A549 treated with AZD2906 at 1 μM for 4 hours (cell line): ENCODE data around the gene CYP4Z1. TPM values are rescaled to one million over a fixed set of nuclear protein-coding genes. Genes with fewer than 3 reads are reported as not detected.

Experiments used
- total RNA-seq: library from RNA; stranded (reverse); fragments of 200-300 nt; extraction: Qiagen RNA extraction; gene quantifications from 5 replicates; pipeline ENCODE4 v1.2.3, GENCODE V29; 2022

CYP4Z1 gene, protein sequence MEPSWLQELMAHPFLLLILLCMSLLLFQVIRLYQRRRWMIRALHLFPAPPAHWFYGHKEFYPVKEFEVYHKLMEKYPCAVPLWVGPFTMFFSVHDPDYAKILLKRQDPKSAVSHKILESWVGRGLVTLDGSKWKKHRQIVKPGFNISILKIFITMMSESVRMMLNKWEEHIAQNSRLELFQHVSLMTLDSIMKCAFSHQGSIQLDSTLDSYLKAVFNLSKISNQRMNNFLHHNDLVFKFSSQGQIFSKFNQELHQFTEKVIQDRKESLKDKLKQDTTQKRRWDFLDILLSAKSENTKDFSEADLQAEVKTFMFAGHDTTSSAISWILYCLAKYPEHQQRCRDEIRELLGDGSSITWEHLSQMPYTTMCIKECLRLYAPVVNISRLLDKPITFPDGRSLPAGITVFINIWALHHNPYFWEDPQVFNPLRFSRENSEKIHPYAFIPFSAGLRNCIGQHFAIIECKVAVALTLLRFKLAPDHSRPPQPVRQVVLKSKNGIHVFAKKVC
- not detected in 5 replicates for total RNA-seq

DNA sequence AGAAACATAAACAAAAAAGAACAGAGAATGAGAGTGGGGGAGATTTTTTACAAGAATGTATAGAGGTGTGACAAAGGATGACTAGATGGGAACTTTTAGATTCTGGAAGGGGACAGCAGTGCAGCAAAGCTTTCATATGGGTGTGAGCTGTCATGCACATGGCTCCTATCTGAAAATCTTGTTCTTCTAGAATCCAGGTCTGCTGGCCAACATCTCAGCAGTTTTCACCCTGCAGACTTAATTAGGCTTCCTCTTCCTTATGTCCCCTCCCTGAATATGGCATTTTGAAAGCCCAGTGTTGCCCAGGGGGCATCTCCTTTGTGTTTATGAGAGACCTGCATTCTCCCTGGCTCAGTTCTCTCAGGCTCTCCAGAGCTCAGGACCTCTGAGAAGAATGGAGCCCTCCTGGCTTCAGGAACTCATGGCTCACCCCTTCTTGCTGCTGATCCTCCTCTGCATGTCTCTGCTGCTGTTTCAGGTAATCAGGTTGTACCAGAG is at the start of gene CYP4Z1:
Gene CYP4Z1, plus strand, starts transcription at position 135 of the 498 bp plus-strand sequence. Its CDS starts 260 bp downstream, at position 395.

DNA sequence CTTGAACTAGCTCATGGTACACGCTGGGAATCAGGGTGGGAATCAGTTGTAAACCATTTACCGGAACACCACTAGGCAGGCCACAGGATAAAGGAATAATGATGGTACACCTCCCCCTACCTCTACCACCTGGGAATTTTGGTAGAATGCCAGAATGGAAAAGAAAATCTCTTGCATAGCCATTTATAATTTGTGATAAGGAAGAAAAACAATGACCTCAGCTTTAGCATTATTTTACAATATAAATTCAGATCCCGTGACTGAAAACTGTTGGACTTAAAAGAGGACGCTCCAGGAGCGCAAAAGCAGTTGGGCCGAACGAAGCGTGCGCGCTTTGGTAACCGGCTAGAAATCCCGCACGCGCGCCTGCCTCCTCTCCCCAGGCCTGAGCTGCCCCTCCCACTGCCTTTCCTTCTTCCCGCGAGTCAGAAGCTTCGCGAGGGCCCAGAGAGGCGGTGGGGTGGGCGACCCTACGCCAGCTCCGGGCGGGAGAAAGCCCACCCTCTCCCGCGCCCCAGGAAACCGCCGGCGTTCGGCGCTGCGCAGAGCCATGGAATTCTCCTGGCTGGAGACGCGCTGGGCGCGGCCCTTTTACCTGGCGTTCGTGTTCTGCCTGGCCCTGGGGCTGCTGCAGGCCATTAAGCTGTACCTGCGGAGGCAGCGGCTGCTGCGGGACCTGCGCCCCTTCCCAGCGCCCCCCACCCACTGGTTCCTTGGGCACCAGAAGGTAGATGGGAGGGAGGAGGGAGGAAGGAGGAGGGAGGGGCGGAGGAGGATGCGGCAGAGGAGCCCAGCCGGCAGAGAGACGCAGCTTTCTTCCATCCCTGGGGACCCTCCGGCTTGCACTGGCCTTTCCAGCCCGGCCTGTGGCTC is 43.5 kb upstream of the CYP4Z1 start, which contains the start of gene CYP4X1:
Gene CYP4X1, plus strand, starts transcription at position 402 of the 873 bp plus-strand sequence. Its CDS starts 149 bp downstream, at position 551.

DNA sequence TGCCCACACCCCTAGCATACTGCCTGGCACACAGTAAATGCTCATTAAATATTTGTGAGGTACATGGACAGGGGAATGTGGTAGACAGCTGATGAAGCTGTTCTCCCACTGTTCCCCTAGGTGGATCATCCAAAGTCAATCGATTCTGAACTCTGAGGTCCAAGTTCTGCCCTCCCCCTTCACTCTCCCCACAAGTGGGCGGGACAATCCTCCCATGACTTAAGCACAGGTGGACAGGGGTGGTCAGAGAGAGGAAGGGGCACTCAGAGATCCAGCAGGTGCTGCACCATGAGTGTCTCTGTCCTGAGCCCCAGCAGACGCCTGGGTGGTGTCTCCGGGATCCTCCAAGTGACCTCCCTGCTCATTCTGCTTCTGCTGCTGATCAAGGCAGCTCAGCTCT is 70.2 kb downstream of the CYP4Z1 start, which contains the start of gene CYP4A22:
Gene CYP4A22, plus strand, starts transcription at position 244 of the 400 bp plus-strand sequence. Its CDS starts 45 bp downstream, at position 289.

Other genes with a start within 250 kb of the CYP4Z1 start
- gene CYP4A11, start 125.8 kb upstream of the CYP4Z1 start, total RNA-seq = not detected in 5 replicates
- gene CYP4X1, start 43.6 kb upstream of the CYP4Z1 start, total RNA-seq = 0.03 to 0.26 TPM (median 0.05 TPM) in 3 of 5 replicates, not detected in the others
- gene CYP4A22, start 70.2 kb downstream of the CYP4Z1 start, total RNA-seq = not detected in 5 replicates
- gene PDZK1IP1, start 122.8 kb downstream of the CYP4Z1 start, total RNA-seq = 6.1 to 8.7 TPM (median 8.0 TPM) in 5 replicates
- not detected in 5 replicates for gene TAL1, start 165.0 kb downstream of the CYP4Z1 start, total RNA-seq
- gene STIL, start 246.9 kb downstream of the CYP4Z1 start, total RNA-seq = 8.6 to 10.2 TPM (median 9.3 TPM) in 5 replicates